GM19043 (cell line): ENCODE results near the gene IFTAP.
"Not testable (repeated sequence)": the region's sequence is repeated elsewhere in the genome, so short reads cannot be mapped to it uniquely, and the experiment has no call there.

Experiments used
- ATAC-seq: cut with Tn5 transposase; IDR thresholded peaks from one replicate; pipeline ENCODE4 v1.9.1; 2021; ENCODE audit warnings: low read depth; ENCODE audit not compliant: unreplicated experiment

IFTAP gene, protein sequence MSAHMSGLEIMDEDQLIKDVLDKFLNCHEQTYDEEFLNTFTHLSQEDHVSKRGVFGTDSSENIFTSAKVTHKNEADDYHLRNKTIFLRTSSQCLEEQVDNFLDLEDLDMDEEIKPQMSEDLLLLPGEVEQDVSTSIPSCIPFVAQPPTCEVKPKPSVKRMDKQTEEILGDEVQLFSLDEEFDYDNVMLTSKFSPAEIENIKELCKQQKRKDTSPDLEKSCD

DNA sequence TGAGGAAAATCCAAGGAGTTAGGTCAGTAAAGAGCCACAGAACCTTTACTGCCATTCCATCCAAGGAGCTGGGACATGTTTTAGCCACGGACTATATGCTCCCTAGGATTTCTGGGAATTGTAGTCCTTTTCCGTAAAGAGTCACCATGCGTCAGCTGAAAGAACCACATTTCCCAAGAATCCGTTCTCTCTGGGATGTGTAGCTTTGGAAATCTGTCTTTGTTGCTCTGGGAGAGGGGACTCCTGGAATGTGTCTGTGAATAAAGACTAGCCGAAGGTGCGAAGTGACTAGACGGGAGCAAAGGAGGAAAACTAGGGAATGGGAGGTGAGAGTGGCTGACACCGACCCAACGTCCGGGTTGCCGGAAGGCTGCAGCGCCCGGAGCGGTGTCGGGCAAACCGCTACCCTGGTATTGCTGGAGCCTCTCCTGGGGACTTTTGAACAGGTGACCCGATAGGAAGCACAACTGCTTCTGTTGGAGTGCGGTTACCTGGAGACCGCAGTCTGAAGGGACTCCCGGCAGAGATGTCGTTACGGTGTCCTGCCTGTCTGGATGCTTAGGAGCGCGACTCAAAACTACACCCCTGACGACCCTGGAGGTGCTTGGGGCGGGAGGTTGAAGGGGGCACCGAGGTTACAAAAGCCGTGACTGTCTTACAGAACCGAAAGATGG, at the start of gene IFTAP:
Gene IFTAP (plus strand): TSS at position 187 of the 674 bp plus-strand sequence. CDS start 15,602 bp downstream, outside the sequence.
- peak; percentile 73 for ATAC-seq

GRCh38 chr11:36550385-36551115, 43.8 kb upstream of the IFTAP start:
- ATAC-seq: no peak

DNA sequence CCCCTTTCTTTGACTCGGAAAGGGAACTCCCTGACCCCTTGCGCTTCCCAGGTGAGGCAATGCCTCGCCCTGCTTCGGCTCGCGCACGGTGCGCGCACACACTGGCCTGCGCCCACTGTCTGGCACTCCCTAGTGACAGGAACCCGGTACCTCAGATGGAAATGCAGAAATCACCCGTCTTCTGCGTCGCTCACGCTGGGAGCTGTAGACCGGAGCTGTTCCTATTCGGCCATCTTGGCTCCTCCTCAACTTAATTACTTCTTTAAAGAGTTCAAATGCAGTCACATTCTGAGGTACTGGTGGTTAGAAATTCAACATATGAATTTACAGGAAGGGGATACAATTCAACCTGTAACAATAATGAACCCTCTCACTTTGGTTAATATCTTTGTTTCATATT, 36.9 kb upstream of the IFTAP start:
- ATAC-seq: not testable (repeated sequence)

GRCh38 chr11:36557991-36558390, 36.3 kb upstream of the IFTAP start:
- ATAC-seq: no peak

GRCh38 chr11:36558571-36559413, 35.5 kb upstream of the IFTAP start:
- peak; percentile 88 for ATAC-seq

- peak; percentile 66 for ATAC-seq
Measured at GRCh38 chr11:36564376-36565030, 29.8 kb upstream of the IFTAP start.

DNA sequence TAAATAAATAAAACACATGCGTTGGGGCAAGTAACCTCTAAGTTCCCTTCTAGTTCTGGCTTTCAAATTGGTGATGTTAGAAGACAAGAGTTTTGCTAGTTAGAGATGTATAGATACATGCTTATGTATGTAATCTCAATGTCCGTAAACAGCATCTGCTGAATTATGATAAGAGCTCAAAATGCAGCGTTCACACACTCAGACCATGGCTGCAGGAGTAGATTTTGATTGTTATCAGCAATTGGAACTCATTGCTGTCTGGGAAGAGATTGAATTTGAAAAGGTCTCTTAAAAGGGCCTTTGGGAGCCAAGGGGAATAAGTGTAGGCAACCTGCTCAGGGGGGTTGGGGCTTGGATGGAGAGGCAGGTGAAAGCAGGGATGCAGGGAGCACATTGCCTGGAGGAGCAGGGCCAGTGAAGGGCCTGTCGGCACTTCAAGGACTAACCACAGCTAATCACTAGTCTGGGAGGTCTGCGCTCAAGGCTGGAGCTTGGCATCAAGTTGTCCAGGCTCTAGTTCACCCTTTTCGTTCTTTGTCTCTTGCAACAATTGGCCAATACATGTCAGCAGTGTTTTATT, 29.2 kb upstream of the IFTAP start:
- ATAC-seq: no peak

GRCh38 chr11:36566407-36567053, 27.8 kb upstream of the IFTAP start:
- no peak for ATAC-seq

DNA sequence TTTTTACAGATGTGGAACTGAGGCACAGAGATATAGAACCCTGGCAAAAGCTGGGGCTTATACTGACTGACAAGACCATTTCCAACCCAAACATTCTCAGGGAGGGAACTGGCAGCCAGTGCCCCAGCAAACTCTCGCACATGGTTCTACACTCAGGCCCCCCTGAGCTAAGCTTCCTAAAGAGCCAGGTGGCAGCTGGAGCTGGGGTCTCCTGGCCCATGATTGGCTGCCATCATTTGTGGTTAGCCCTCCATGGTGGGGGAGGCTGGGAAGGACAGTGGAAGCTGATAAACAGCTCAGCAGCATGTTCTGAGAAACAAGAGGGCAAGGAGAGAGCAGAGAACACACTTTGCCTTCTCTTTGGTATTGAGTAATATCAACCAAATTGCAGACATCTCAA, 26.6 kb upstream of the IFTAP start, which contains the start of gene RAG1:
Gene RAG1 (plus strand): TSS at position 314 of the 400 bp plus-strand sequence. CDS start 5,298 bp downstream, outside the sequence.
- ATAC-seq: no peak

DNA sequence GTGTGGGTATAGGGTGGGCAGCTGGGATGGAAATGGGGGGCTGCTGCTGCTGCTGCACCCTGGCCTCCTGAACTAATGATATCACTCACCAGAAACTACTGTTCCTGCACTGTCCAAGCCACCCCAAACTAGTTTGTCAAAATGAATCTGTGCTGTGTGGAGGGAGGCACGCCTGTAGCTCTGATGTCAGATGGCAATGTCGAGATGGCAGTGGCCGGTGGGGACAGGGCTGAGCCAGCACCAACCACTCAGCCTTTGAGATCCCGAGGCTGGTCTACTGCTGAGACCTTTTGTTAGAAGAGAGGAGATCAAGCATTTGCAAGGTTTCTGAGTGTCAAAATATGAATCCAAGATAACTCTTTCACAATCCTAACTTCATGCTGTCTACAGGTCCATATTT, 25.2 kb upstream of the IFTAP start:
- no peak for ATAC-seq

GRCh38 chr11:36574486-36574885, 19.8 kb upstream of the IFTAP start:
- ATAC-seq: no peak

DNA sequence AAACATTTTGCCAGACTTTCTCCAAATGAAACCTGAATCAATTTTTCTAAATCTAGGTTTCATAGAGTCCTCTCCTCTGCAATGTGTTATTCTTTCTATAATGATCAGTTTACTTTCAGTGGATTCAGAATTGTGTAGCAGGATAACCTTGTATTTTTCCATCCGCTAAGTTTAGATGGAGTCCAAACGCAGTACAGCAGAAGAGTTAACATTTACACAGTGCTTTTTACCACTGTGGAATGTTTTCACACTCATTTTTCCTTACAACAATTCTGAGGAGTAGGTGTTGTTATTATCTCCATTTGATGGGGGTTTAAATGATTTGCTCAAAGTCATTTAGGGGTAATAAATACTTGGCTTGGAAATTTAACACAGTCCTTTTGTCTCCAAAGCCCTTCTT, 16.9 kb upstream of the IFTAP start:
- no peak for ATAC-seq

- ATAC-seq: no peak
Measured at GRCh38 chr11:36577859-36578258, 16.4 kb upstream of the IFTAP start.

DNA sequence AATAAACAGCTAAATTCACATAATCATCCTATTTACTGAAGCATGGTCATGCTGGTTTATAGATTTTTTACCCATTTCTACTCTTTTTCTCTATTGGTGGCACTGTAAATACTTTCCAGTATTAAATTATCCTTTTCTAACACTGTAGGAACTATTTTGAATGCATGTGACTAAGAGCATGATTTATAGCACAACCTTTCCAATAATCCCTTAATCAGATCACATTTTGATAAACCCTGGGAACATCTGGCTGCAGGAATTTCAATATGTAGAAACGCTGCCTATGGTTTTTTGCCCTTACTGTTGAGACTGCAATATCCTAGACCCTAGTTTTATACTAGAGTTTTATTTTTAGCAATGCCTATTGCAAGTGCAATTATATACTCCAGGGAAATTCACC, 15.8 kb upstream of the IFTAP start:
- no peak for ATAC-seq

- no peak for ATAC-seq
Measured at GRCh38 chr11:36581536-36581935, 12.8 kb upstream of the IFTAP start.

DNA sequence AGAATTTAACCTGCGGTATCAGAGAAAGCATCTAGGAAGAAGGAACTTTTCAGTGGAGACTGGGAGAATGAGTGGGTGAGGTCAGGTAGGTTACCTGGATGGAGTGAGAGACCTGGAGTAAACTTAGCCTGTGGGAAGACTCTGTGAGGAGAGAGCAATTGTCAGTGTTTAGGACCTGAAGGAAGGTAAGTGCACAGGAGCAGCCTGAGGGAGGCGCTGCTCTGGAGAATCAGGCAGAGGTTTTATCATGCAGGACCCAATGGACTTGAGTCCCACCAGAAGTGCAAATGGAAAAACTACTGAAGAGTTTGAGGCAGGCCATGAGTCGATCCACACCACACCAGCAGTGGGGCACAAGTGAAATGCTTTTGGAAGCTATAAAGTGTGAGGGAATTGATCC, 10.6 kb upstream of the IFTAP start:
- no peak for ATAC-seq

DNA sequence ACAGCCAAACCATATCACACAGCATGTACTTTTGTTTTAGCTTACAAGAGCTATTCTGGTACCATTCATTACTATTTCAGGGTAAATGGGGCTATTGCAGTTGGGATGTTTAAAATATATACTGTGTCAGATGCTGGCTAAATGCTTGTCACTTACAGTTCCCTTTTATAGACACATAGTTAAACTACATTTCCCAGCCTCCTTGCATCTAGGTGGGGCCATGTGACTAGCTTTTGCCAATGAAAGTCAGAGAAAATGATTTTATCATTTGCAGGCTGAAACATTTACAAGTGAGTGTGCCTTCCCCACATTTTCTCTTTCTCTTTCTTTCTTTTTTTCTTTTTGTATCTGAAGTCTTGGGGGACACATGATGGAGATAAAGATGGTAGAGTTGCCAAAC, 7.8 kb upstream of the IFTAP start:
- ATAC-seq: no peak

DNA sequence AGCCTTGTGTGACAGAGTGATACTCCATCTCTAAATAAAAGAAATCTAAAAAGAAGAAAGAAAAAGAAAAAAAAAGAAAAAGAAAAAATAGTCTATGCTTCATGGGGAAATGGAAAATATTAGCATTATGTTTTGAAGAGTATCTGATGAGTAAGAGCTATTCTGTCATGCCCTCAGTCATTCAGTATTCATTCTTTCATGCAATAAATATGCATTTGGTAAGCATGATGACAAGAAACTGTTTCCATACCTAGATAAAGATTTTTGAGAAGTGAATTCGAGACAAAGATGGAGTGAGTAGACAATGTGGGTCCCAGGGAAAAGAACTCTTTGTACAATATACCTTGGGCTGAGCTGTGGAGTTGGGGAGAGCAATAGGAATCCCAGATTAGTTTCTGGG, 6.2 kb upstream of the IFTAP start:
- ATAC-seq: no peak

DNA sequence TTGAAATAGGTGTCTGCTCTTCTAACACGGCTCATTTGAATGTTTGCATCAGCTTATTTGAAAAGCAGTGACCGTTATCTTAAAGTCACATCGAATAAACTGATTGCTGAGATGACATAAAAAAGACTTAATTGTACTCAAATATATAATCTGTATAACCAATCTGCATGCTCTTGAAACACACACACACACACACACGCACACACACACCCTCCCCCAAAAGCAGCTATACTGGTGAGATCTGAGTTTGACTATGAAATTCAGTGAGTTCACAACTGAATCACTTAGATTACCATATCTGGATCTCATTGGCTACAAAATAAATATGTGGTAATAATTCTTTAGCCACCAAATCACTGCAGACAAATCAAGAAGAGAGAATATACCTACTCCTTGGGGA, 3.8 kb upstream of the IFTAP start:
- no peak for ATAC-seq
